NB4 (cell line): ENCODE data around the gene SCARB1.

Experiments used
- CTCF ChIP-seq: IDR thresholded peaks from one replicate; pipeline ENCODE4 v1.5.1; 2012; ENCODE audit warnings: low read depth, low read length
- MAX ChIP-seq: IDR thresholded peaks from 2 replicates; pipeline ENCODE4 v1.6.1; 2011; ENCODE audit warnings: low read depth, low read length
- MYC ChIP-seq: IDR thresholded peaks from 2 replicates; pipeline ENCODE4 v1.6.1; 2011; ENCODE audit warnings: low read depth, low read length
- POLR2A ChIP-seq: IDR thresholded peaks from 2 replicates; pipeline ENCODE4 v1.6.1; 2011; ENCODE audit warnings: mild to moderate bottlenecking; ENCODE audit not compliant: insufficient read length; ENCODE audit errors: extremely low read depth

DNA sequence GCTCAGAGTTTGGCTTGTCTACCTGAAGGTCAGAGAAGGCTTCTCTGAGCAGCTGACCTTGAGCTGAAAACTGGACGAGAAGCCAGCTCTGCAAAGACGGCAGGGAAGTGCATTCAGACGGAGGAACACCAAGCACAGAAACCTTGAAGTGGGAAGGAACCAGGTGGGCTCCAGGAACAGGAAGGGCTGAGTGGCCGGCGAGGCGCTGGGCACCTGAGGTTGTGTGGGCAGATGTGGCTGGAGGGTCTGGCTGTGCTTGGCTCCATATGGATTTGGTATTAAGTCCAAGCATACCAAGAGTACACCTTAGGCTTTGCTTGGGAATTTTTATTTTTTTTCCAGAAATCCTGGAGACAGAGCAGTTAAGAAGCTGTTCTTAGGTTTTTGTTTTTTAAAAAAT, 130.6 kb downstream of the SCARB1 start:
- TF ChIP-seq CTCF (no peak), POLR2A (no peak), MAX (no peak), MYC (no peak)
